GM18873 (cell line): ENCODE results near the gene AFG3L2.
"Not testable (repeated sequence)": the region's sequence is repeated elsewhere in the genome, so short reads cannot be mapped to it uniquely, and the experiment has no call there.

Experiments used
- ATAC-seq: cut with Tn5 transposase; IDR thresholded peaks from one replicate; pipeline ENCODE4 v1.9.1; 2021; ENCODE audit warnings: mild to moderate bottlenecking, moderate library complexity, moderate number of reproducible peaks; ENCODE audit not compliant: unreplicated experiment, low FRiP score

The AFG3L2 gene

GRCh38 chr18:12397793-12398192 is 20.8 kb upstream of the AFG3L2 start:
- ATAC-seq: no peak

DNA sequence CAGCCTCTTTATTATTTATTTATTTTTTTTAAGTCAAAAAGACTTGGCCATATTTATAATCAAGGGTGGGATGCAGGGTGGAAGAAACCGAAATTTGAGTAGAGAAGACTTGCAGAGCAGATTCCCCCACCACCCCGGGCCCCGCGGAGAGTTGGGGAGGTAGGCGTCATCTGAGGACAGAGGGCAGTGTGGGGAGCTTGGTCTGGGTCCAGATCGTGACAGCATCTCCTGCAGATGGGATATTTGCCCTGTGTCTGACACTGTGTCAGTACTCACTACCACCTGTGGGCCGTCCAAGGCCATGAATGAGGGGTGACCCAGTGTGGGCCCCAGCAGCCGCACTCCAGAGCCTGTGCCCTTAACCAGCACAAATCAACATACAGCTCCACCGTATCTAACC is 20.2 kb upstream of the AFG3L2 start:
- ATAC-seq: no peak

DNA sequence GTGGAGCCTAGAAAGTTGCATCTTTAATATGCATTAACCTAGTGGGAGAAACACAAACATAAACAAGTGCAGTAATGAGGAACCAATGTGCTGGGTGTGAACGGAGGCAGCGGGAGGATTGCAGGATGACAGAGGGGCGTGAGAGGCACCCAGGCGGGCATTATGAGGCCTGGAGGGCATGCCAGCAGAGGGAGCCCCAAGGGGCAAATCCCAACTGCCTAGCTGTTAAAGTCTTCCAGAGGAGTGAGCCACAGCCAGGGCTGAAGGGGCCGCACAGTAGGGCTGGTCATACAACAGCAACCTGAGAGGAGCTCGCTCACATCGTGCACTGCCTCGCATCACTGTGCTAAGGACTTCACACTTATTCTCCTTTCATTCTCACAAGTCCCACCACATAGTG is 17.4 kb upstream of the AFG3L2 start:
- ATAC-seq: no peak

DNA sequence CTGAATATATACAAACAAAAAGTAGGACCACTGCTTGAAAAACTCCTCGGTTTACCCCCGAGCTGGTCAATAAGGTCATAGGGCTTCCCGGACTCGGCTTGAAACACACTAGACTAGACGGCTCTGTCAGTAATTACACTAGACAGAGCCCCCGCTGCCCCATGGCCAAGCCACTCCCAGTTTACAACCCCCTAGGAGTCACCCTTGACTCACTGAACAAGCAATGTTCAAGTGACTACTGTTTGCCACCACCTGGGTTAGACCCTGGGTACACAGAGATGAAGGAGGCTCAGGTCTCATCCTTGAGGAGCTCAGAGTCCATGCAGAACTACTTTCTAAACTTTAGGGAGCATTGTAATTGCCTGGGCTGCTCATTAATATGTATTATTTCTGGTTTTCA is 17.0 kb upstream of the AFG3L2 start:
- ATAC-seq: no peak

- no peak for ATAC-seq
Observed at GRCh38 chr18:12393510-12393909, 16.5 kb upstream of the AFG3L2 start.

DNA sequence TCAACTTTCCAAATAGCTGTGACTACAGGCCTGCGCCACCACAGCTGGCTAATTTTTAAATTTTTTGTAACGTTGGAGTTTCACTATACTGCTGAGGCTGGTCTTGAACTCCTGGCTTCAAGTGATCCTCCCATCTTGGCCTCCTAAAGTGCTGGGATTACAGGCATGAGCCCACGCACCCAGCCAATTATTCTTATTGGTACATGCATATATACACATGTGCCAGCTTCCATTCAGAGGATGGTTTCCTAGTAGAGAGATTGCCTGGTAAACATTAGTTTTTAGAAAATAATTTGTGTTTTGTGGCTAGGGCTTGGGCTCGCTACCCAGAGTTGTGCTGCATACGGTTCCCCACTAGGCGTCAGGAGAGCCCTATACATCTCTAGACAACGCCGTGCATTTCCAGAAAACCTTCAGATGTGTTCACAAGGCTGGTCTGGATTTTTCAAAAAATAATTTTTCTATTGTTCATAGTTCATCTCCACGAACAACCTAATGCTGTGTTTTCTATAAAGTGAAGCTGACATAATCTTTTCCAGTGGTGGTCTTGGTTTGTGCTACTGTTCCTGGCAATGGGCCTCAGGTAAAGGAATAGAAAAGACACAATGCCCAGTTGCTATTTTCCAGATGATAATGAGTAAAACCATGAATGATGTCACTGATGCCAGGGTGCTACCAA is 14.6 kb upstream of the AFG3L2 start:
- ATAC-seq: no peak

DNA sequence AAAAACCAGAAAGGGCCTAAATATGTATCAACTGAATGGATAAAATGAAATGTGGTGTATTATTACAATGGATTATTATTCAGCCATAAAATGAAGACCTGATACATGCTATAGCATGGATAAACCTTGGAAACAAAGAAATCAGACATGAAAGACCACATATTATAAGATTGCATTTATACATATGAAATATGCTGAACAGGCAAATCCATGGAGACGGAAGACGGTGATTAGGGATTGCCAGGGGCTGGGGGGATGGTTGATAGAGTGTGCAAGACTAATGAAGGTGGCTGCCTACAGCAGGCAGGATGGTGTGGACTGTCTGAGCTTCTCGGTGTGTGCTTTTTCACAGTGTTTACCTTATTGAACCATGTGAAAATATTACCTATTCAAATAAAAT is 11.4 kb upstream of the AFG3L2 start:
- no peak for ATAC-seq

DNA sequence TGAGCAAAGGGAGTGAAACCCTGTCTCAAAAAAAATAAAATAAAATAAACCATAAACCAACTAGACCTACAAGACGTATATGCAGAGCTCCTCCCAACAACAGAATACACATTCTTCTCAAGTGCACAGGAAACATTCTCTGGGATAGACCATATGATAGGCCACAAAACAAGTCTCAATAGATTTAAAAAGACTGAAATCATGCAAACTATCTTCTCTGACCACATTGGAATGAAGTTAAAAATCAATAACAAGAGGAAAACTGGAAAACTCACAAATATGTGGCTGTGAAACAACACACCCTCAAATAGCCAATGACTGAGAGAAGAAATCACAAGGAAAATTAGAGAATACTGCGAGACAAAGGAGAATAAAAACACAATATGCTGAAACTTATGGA is 7.2 kb upstream of the AFG3L2 start:
- no peak for ATAC-seq

- ATAC-seq: not testable (repeated sequence)
Observed at GRCh38 chr18:12383759-12384158, 6.7 kb upstream of the AFG3L2 start.

GRCh38 chr18:12382221-12382814 is 5.3 kb upstream of the AFG3L2 start:
- not testable (repeated sequence) for ATAC-seq

- ATAC-seq: not testable (repeated sequence)
Observed at GRCh38 chr18:12378198-12378558, 1.2 kb upstream of the AFG3L2 start.

- ATAC-seq: peak; percentile 35
Observed at GRCh38 chr18:12377556-12378197, 650 bp upstream of the AFG3L2 start.

GRCh38 chr18:12376034-12376753 is 833 bp downstream of the AFG3L2 start:
- ATAC-seq: no peak

- ATAC-seq: no peak
Observed at GRCh38 chr18:12374401-12374800, 2.6 kb downstream of the AFG3L2 start.

DNA sequence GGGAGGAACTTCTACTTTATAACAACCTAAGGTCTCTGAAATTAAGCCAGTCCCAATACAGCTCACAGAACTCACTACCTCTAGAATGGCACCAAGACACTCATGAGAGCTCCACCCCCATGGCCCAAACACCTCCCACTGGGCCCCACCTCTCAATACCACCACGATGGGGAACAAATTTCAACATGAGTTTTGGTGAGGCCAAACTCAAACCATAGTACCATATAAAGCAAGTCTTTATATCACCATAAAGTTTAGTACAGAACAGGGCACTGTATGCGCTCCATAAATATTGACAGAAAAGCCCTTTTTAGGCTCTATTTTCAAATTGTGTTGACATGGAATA is 3.3 kb downstream of the AFG3L2 start:
- no peak for ATAC-seq

GRCh38 chr18:12373116-12373770 is 3.8 kb downstream of the AFG3L2 start:
- no peak for ATAC-seq

GRCh38 chr18:12372406-12372805 is 4.6 kb downstream of the AFG3L2 start:
- ATAC-seq: no peak

DNA sequence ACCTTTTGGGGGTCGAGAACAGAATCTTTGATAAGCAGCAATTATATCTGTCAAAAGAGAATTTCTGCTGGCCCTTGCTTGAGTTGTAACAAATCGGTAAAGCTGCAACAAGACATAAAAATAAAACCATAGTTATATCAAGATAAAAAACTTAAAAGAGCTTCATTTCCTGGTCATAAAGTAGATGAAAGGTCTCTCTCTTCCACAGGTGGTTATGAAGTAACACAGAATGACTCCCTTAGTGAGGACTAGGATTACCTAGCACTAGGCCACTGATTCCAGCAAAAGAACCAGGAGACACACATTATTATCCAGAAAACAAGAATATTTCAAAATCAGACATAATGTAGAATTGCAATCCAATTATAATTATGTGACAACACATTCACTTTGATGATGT is 5.4 kb downstream of the AFG3L2 start:
- ATAC-seq: no peak

- ATAC-seq: no peak
Observed at GRCh38 chr18:12369211-12369610, 7.8 kb downstream of the AFG3L2 start.

DNA sequence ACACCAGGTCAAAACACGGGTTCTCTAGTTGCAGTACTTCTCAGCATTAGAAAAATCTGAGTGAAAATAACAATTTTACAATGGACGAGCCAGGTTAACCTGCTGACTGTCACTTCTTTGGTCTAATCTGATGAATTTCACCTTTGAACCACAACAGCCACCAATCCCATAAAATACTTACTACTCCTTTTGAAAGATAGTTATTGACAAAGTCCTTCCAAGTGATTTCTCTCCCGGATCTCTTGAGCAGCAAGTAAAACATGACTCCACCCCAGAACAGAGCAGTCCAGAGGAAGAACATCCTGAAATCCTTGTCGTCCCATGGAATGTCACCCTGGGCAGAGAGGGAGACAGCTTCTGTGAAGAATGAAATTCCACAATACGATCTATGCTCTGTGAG is 10.2 kb downstream of the AFG3L2 start:
- no peak for ATAC-seq

GRCh38 chr18:12366379-12366778 is 10.6 kb downstream of the AFG3L2 start:
- ATAC-seq: no peak
